ENCODE measurements around the gene SLC24A3. TPM values are rescaled to one million over a fixed set of nuclear protein-coding genes. Genes with fewer than 3 reads are reported as not detected.

SLC24A3 gene
- total RNA-seq, 4 donors from 2014 or later: 1.6 to 38.8 (median 3.7) TPM

DNA sequence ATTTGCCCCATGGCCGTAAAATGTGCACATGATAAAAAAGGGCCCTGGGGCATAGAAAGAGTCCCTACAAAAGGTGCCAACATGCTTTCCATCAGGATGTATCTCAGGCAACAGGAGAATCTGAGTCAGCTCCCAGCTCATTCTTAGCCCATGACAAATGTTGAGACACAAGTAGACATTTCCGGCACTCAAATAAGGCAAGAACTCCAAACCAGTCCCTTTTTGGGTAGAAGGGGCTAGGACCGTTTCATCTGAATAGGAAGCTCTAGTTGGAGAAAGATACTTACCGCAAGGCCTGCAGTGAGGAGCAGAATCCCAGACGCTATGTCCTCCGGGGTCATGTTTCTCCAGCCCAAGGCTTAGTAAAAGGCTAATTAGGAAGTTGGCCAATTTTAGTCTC, 284.6 kb downstream of the SLC24A3 start:
- Histone ChIP-seq H3K27ac (no peak overlapping the region), H3K4me1 (no peaks in the 10 kb centered on the region), H3K4me3 (no peak overlapping the region), H3K9me3 (no peaks in the 10 kb centered on the region), H3K36me3 (no peaks in the 10 kb centered on the region), H3K27me3 (no peaks in the 10 kb centered on the region)
- no peak for DNase-seq
- TF ChIP-seq, protein P1, sequence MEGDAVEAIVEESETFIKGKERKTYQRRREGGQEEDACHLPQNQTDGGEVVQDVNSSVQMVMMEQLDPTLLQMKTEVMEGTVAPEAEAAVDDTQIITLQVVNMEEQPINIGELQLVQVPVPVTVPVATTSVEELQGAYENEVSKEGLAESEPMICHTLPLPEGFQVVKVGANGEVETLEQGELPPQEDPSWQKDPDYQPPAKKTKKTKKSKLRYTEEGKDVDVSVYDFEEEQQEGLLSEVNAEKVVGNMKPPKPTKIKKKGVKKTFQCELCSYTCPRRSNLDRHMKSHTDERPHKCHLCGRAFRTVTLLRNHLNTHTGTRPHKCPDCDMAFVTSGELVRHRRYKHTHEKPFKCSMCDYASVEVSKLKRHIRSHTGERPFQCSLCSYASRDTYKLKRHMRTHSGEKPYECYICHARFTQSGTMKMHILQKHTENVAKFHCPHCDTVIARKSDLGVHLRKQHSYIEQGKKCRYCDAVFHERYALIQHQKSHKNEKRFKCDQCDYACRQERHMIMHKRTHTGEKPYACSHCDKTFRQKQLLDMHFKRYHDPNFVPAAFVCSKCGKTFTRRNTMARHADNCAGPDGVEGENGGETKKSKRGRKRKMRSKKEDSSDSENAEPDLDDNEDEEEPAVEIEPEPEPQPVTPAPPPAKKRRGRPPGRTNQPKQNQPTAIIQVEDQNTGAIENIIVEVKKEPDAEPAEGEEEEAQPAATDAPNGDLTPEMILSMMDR (IDR thresholded peaks at IDR 0.05): no peak
- no peak for TF ChIP-seq POLR2A (IDR thresholded peaks at IDR 0.05)

DNA sequence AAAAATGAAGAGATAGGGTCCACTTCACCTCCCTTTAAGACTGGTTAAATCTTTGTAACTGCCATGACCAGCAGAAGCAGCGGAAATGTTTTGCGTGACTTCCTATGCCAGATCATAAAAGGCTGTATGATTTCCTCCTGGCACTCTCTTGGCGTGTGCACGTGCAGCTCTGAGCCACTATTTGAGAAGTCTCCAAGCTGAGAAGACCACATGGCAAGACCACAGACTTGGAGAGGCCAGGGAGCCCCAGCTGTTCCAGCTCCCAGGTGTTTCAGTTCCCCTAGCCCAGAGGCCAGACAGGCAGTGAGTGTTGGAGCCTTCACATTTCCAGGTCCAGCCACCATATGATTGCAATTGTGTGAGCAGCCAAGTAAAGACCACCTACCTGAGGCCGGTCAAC, 286.3 kb downstream of the SLC24A3 start:
- TF ChIP-seq, protein P1 (IDR thresholded peaks at IDR 0.05): no peak
- no peak for TF ChIP-seq POLR2A (IDR thresholded peaks at IDR 0.05)
- Histone ChIP-seq H3K27ac (no peak overlapping the region), H3K4me1 (no peaks in the 10 kb centered on the region), H3K9me3 (no peaks in the 10 kb centered on the region), H3K36me3 (no peaks in the 10 kb centered on the region), H3K4me3 (no peak overlapping the region), H3K27me3 (no peaks in the 10 kb centered on the region)
- DNase-seq: no peak

DNA sequence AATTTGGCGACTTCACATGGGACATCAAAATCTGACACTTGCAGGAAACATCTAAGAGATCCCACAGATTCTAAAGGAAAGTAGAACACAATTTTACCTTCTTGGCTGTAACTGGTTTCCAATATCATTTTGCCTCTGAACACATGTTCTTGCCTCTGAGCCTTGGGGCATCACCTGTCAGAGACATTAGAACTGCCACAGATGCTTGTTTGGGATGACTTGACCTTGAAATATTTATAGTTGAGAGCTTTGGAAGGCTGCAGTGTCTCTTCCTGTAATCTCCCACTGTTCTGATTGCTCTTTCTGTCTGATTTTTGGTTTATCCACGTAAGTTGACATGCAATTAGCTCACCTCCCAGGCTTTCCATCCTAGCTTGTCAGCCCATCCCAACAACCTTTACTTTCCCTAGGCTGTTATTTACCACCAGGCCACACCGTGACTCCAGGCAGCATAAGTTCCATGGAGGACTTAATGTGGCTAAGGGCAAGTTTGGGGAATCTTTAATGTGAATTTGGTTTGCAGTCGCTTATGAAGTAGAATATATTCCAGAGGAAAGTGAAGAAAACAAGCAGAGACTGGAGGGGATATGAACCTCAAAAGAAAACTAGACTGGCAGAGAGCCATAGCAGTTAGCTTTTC, 289.2 kb downstream of the SLC24A3 start:
- no peaks in the 10 kb centered on the region for H3K4me1 ChIP-seq

DNA sequence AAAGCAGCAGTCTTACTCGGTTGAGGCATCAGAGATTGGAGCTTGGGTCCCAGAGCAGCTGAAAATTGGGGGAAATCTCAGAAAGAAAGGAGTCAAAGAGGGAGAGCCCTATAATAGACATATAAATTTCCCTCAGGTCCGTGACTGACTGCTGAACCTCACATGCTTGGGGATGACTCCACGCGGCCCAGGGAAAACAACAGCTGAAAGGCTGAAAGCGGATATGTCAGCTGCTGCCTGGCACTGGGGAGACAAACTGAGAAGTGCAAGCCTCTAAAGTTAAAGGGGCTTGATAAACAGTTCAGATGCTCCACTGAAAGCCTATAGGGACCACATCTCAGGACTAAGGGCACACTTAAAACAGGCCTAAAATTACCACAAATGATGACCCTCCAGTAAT, 289.7 kb downstream of the SLC24A3 start:
- TF ChIP-seq POLR2A (IDR thresholded peaks at IDR 0.05): no peak
- TF ChIP-seq, protein P1 (IDR thresholded peaks at IDR 0.05): no peak
- Histone ChIP-seq H3K9me3 (no peaks in the 10 kb centered on the region), H3K4me3 (no peak overlapping the region), H3K27ac (no peak overlapping the region), H3K36me3 (no peaks in the 10 kb centered on the region), H3K4me1 (no peaks in the 10 kb centered on the region), H3K27me3 (no peaks in the 10 kb centered on the region)
- DNase-seq: no peak

More for the DNA sequence above, 289.2 kb downstream of the SLC24A3 start:
- H3K4me3 ChIP-seq: no peak overlapping the region
- no peak overlapping the region for H3K27ac ChIP-seq
- no peaks in the 10 kb centered on the region for H3K36me3 ChIP-seq
- TF ChIP-seq, protein P1 (IDR thresholded peaks at IDR 0.05): no peak
- TF ChIP-seq POLR2A (IDR thresholded peaks at IDR 0.05): no peak
- DNase-seq: no peak
- no peaks in the 10 kb centered on the region for H3K9me3 ChIP-seq
- no peaks in the 10 kb centered on the region for H3K27me3 ChIP-seq

DNA sequence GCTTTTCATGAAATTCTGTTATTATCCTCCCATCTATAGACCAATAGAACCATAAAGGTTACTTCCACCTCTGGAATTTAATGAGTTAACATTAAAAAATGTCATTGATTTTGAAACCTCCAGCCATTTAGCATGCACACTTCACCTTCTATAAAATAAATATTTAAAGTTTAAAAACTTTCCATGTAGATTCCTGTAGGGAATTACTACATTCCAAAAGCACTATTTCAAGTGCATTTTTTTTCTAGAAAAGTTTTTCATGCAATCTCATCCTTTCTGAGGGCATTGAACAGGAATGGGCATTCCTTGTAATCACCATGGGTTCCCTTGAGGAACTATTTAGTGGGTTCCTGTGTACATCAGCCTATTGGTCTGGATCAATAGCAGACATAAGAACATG, 291.8 kb downstream of the SLC24A3 start:
- Histone ChIP-seq H3K9me3 (no peaks in the 10 kb centered on the region), H3K4me1 (no peaks in the 10 kb centered on the region), H3K27ac (no peak overlapping the region), H3K27me3 (no peaks in the 10 kb centered on the region), H3K36me3 (no peaks in the 10 kb centered on the region), H3K4me3 (no peak overlapping the region)
- TF ChIP-seq POLR2A (IDR thresholded peaks at IDR 0.05): no peak
- TF ChIP-seq, protein P1 (IDR thresholded peaks at IDR 0.05): no peak
- no peak for DNase-seq

DNA sequence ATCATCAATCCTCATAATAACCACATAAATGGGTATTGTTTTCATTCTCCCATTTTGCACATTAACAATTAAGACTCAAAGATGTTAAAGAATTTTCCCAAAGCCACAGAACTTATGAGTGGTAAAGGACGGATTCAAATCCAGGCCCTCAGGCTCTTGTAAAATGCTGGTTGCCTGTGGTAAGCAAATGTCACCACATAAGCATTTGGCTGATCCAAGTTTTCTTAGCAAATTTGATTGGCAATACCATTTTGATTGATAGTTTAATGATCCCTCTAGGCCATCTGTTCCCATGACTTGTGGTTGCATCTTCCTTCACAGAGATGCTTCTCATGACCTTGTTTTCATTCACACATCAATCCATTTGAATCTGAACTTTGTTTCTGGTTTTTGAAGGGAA, 293.6 kb downstream of the SLC24A3 start:
- Histone ChIP-seq H3K36me3 (no peaks in the 10 kb centered on the region), H3K9me3 (no peaks in the 10 kb centered on the region), H3K27ac (no peak overlapping the region), H3K27me3 (no peaks in the 10 kb centered on the region), H3K4me3 (no peak overlapping the region), H3K4me1 (no peaks in the 10 kb centered on the region)
- TF ChIP-seq POLR2A (IDR thresholded peaks at IDR 0.05): no peak
- TF ChIP-seq, protein P1 (IDR thresholded peaks at IDR 0.05): no peak
- no peak for DNase-seq
